Colon (tissue), 2 donors: ENCODE results near the gene ECM1.

Source experiments
- FAIRE-seq: peaks from 2 replicates; lab custom pipeline; 2012; peaks lifted over from hg19 to GRCh38; lab: Jason Lieb, UNC
- donor health status: control.
- donor health status: control.

The ECM1 gene

GRCh38 chr1:150507912-150508864 is at the start of gene ECM1:
Gene ECM1 (plus strand): TSS chr1:150508109. CDS start chr1:150508210, 101 bp downstream.
- no peak for FAIRE-seq

- FAIRE-seq = no peak
These were observed 43.5 kb upstream of the ECM1 start for GRCh38 chr1:150464422-150464826.

GRCh38 chr1:150466964-150467363 is 40.9 kb upstream of the ECM1 start:
- no peak for FAIRE-seq

GRCh38 chr1:150469291-150469690 is 38.6 kb upstream of the ECM1 start:
- FAIRE-seq = no peak

GRCh38 chr1:150472601-150473200 is 35.2 kb upstream of the ECM1 start:
- no peak for FAIRE-seq

GRCh38 chr1:150473659-150474058 is 34.2 kb upstream of the ECM1 start:
- no peak for FAIRE-seq

- no peak for FAIRE-seq
These were observed 33.0 kb upstream of the ECM1 start for GRCh38 chr1:150474869-150475268.

GRCh38 chr1:150476754-150477153 is 31.2 kb upstream of the ECM1 start:
- FAIRE-seq = no peak

GRCh38 chr1:150477320-150477719 is 30.6 kb upstream of the ECM1 start:
- FAIRE-seq = no peak

GRCh38 chr1:150477733-150478132 is 30.2 kb upstream of the ECM1 start:
- no peak for FAIRE-seq

GRCh38 chr1:150479370-150479769 is 28.5 kb upstream of the ECM1 start:
- FAIRE-seq = no peak

- no peak for FAIRE-seq
These were observed 28.0 kb upstream of the ECM1 start for GRCh38 chr1:150479927-150480352.

GRCh38 chr1:150484431-150484830 is 23.5 kb upstream of the ECM1 start:
- no peak for FAIRE-seq

- no peak for FAIRE-seq
These were observed 23.0 kb upstream of the ECM1 start for GRCh38 chr1:150484861-150485260.

- no peak for FAIRE-seq
These were observed 20.7 kb upstream of the ECM1 start, which contains the start of gene TARS2 for GRCh38 chr1:150486966-150487762. Gene TARS2 (plus strand): TSS chr1:150487419. CDS start chr1:150487451, 32 bp downstream.

GRCh38 chr1:150487763-150488115 is 20.2 kb upstream of the ECM1 start:
- FAIRE-seq = no peak

- FAIRE-seq = no peak
These were observed 14.7 kb upstream of the ECM1 start for GRCh38 chr1:150493175-150493574.

- no peak for FAIRE-seq
These were observed 9.6 kb upstream of the ECM1 start for GRCh38 chr1:150498342-150498741.

GRCh38 chr1:150505431-150505830 is 2.5 kb upstream of the ECM1 start:
- FAIRE-seq = no peak

GRCh38 chr1:150508982-150509381 is 1.1 kb downstream of the ECM1 start:
- FAIRE-seq = no peak

- no peak for FAIRE-seq
These were observed 3.6 kb downstream of the ECM1 start for GRCh38 chr1:150511551-150511950.

GRCh38 chr1:150511985-150512660 is 4.2 kb downstream of the ECM1 start:
- no peak for FAIRE-seq
